ENCODE results near the gene LYRM1.
"Not testable (repeated sequence)": the region's sequence is repeated elsewhere in the genome, so short reads cannot be mapped to it uniquely, and the experiment has no call there.

Gene LYRM1

GRCh38 chr16:20942256-20942655, 41.7 kb downstream of the LYRM1 start:
- Mint-ChIP-seq H3K36me3 (ENCODE audit: low read depth) (no peaks in the 10 kb centered on the region), H3K4me3 (no peak overlapping the region), H3K9me3 (no peaks in the 10 kb centered on the region), H3K27me3 (ENCODE audit: low read depth, poor library complexity) (peaks cover 8% of the 10 kb centered on the region), H3K27ac (no peak overlapping the region), H3K4me1 (peaks cover 5% of the 10 kb centered on the region)
- DNase-seq = no peak
- TF ChIP-seq, protein P1, sequence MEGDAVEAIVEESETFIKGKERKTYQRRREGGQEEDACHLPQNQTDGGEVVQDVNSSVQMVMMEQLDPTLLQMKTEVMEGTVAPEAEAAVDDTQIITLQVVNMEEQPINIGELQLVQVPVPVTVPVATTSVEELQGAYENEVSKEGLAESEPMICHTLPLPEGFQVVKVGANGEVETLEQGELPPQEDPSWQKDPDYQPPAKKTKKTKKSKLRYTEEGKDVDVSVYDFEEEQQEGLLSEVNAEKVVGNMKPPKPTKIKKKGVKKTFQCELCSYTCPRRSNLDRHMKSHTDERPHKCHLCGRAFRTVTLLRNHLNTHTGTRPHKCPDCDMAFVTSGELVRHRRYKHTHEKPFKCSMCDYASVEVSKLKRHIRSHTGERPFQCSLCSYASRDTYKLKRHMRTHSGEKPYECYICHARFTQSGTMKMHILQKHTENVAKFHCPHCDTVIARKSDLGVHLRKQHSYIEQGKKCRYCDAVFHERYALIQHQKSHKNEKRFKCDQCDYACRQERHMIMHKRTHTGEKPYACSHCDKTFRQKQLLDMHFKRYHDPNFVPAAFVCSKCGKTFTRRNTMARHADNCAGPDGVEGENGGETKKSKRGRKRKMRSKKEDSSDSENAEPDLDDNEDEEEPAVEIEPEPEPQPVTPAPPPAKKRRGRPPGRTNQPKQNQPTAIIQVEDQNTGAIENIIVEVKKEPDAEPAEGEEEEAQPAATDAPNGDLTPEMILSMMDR (IDR thresholded peaks at IDR 0.05) = no peak

GRCh38 chr16:20944861-20945574, 44.4 kb downstream of the LYRM1 start:
- Mint-ChIP-seq H3K27me3 (ENCODE audit: low read depth, poor library complexity) (peaks cover 11% of the 10 kb centered on the region), H3K36me3 (ENCODE audit: low read depth) (no peaks in the 10 kb centered on the region), H3K27ac (no peak overlapping the region), H3K4me1 (peaks cover 14% of the 10 kb centered on the region), H3K4me3 (no peak overlapping the region), H3K9me3 (no peaks in the 10 kb centered on the region)
- DNase-seq = no peak
- TF ChIP-seq, protein P1 (IDR thresholded peaks at IDR 0.05) = no peak

- H3K27me3 Mint-ChIP-seq (ENCODE audit: low read depth, poor library complexity) = peaks cover 11% of the 10 kb centered on the region
- peaks cover 14% of the 10 kb centered on the region for H3K4me1 Mint-ChIP-seq
- DNase-seq; H3K9me3 Mint-ChIP-seq; H3K36me3 Mint-ChIP-seq (ENCODE audit: low read depth); H3K4me3 Mint-ChIP-seq: not testable (repeated sequence)
- H3K27ac Mint-ChIP-seq = peak overlapping the region; percentile 31
Measured at GRCh38 chr16:20945575-20945875, 45.0 kb downstream of the LYRM1 start.

- no peaks in the 10 kb centered on the region for H3K36me3 Mint-ChIP-seq (ENCODE audit: low read depth)
- H3K27ac Mint-ChIP-seq = no peak overlapping the region
- TF ChIP-seq, protein P1 (IDR thresholded peaks at IDR 0.05) = no peak
- peaks cover 11% of the 10 kb centered on the region for H3K27me3 Mint-ChIP-seq (ENCODE audit: low read depth, poor library complexity)
- peaks cover 16% of the 10 kb centered on the region for H3K4me1 Mint-ChIP-seq
- H3K4me3 Mint-ChIP-seq = no peak overlapping the region
- H3K9me3 Mint-ChIP-seq = no peaks in the 10 kb centered on the region
- DNase-seq = no peak
Measured at GRCh38 chr16:20946015-20946629, 45.6 kb downstream of the LYRM1 start.

DNA sequence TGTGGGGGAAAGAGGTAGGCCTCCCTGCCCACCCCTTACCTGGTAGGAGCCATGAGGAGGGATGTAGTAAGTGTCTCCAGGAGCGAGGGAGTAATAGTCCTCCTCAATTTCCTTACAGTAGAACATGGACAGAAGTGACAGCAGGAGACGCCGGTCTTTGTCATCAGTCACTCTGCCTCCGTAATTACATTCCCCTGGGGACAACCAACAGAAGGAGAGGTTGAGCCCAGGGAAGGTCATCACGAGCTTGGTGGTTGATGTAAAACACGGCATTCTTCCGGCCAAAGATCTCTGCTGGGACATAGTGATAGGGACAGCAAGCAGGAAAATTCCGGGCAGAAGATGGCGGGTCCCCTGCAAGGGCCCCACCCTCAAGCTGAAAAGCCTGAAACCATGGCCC, 47.9 kb downstream of the LYRM1 start:
- TF ChIP-seq, protein P1 (IDR thresholded peaks at IDR 0.05) = no peak
- no peak for DNase-seq
- peaks cover 11% of the 10 kb centered on the region for H3K27me3 Mint-ChIP-seq (ENCODE audit: low read depth, poor library complexity)
- H3K4me3 Mint-ChIP-seq = no peak overlapping the region
- peaks cover 26% of the 10 kb centered on the region for H3K4me1 Mint-ChIP-seq
- H3K36me3 Mint-ChIP-seq (ENCODE audit: low read depth) = no peaks in the 10 kb centered on the region
- H3K27ac Mint-ChIP-seq = no peak overlapping the region
- H3K9me3 Mint-ChIP-seq = no peaks in the 10 kb centered on the region

DNA sequence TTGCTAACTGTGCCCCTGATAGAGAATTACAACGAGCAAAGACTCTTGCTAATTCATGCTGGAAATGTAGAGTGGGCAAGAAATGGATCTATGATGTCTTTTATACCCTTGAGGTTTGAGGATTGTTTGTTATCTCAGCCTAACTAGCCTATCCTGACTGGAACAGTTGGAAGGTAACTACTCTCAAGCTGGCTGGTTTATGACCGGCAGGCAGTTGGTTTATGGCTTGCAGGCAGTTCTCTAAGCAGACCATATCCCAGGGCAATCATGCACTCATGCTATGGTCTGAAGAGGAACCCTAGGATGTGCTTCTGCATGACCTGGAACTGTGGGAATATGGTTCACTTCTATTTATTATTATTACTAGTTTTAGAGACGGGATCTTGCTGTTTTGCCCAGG, 49.1 kb downstream of the LYRM1 start:
- Mint-ChIP-seq H3K36me3 (ENCODE audit: low read depth) (no peaks in the 10 kb centered on the region), H3K27me3 (ENCODE audit: low read depth, poor library complexity) (peaks cover 11% of the 10 kb centered on the region), H3K27ac (no peak overlapping the region), H3K4me3 (no peak overlapping the region), H3K9me3 (no peaks in the 10 kb centered on the region), H3K4me1 (peaks cover 26% of the 10 kb centered on the region)
- TF ChIP-seq, protein P1 (IDR thresholded peaks at IDR 0.05) = no peak
- no peak for DNase-seq

Data from nephron progenitor cell (in vitro differentiated cells).